WERI-Rb-1 (cell line): Measurements from ENCODE around the gene SLC41A2.

Experiments used
- DNase-seq: peaks from one replicate; pipeline ENCODE4 v3.0.0-alpha.2; 2020
- H3K27ac ChIP-seq: fragments of 250-450 bp; sonication (Bioruptor Pico); 2 replicates; pipeline ENCODE4 v1.5.1; 2020; ENCODE audit warnings: mild to moderate bottlenecking, moderate library complexity
- H3K27me3 ChIP-seq: fragments of 250-450 bp; sonication (Bioruptor Pico); 2 replicates; pipeline ENCODE4 v1.5.1; 2021; ENCODE audit warnings: mild to moderate bottlenecking, low read depth, moderate library complexity; ENCODE audit not compliant: insufficient read depth, severe bottlenecking
- H3K36me3 ChIP-seq: fragments of 250-450 bp; sonication (Bioruptor Pico); 2 replicates; pipeline ENCODE4 v1.5.1; 2020; ENCODE audit warnings: mild to moderate bottlenecking, moderate library complexity
- H3K4me3 ChIP-seq: 2 replicates; pipeline ENCODE4 v1.5.1; 2011; ENCODE audit warnings: low read depth, mild to moderate bottlenecking, control low read depth, low read length
- H3K9me3 ChIP-seq: fragments of 250-450 bp; sonication (Bioruptor Pico); 2 replicates; pipeline ENCODE4 v1.5.1; 2021; ENCODE audit warnings: mild to moderate bottlenecking, moderate library complexity; ENCODE audit not compliant: severe bottlenecking
- CTCF ChIP-seq: IDR thresholded peaks from 2 replicates; pipeline ENCODE4 v1.5.1; 2011; ENCODE audit warnings: low read depth, mild to moderate bottlenecking, control low read depth, inconsistent platforms, low read length

SLC41A2 gene

GRCh38 chr12:104958805-104959334 lies 780 bp upstream of the SLC41A2 start:
- H3K9me3 ChIP-seq, result no peaks in the 10 kb centered on the region
- H3K27me3 ChIP-seq, result no peaks in the 10 kb centered on the region
- no peak for TF ChIP-seq CTCF
- peak overlapping the region; percentile 57; the same call in 1 of the 2 replicates for H3K27ac ChIP-seq
- no peaks in the 10 kb centered on the region for H3K36me3 ChIP-seq
- peak overlapping the region; percentile 76 for H3K4me3 ChIP-seq
- no peak for DNase-seq

GRCh38 chr12:104957719-104958000 lies 430 bp downstream of the SLC41A2 start:
- DNase-seq, result no peak
- Histone ChIP-seq H3K9me3 (no peaks in the 10 kb centered on the region), H3K27me3 (no peaks in the 10 kb centered on the region), H3K36me3 (no peaks in the 10 kb centered on the region), H3K27ac (no peak overlapping the region; the same call in 1 of the 2 replicates), H3K4me3 (peak overlapping the region; percentile 85)
- TF ChIP-seq CTCF, result no peak

GRCh38 chr12:104956870-104957718 lies 996 bp downstream of the SLC41A2 start:
- Histone ChIP-seq H3K36me3 (no peaks in the 10 kb centered on the region), H3K4me3 (peak overlapping the region; percentile 85), H3K27ac (no peak overlapping the region), H3K9me3 (no peaks in the 10 kb centered on the region), H3K27me3 (no peaks in the 10 kb centered on the region)
- no peak for DNase-seq
- TF ChIP-seq CTCF, result no peak

DNA sequence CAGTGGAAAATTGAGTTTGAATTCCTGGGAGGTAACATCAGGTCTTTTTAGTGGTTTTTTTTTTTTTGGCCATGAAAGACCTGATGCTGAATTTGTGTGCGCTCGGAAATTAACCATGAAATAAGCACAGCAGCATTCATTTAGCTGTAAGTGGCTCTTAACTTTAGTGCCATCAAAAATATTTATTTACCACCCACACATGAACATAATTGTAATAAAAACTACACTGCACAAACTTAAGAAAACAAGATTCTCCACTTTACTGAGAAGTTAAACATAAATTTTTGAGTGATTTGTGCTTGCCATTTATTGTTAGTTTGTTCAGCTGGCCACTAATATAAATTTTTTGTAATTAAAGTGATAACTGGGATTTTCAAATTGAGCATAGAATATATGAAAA lies 2.4 kb downstream of the SLC41A2 start:
- Histone ChIP-seq H3K27ac (no peak overlapping the region), H3K36me3 (no peaks in the 10 kb centered on the region), H3K9me3 (no peaks in the 10 kb centered on the region), H3K4me3 (no peak overlapping the region), H3K27me3 (no peaks in the 10 kb centered on the region)
- DNase-seq, result no peak
- no peak for TF ChIP-seq CTCF

DNA sequence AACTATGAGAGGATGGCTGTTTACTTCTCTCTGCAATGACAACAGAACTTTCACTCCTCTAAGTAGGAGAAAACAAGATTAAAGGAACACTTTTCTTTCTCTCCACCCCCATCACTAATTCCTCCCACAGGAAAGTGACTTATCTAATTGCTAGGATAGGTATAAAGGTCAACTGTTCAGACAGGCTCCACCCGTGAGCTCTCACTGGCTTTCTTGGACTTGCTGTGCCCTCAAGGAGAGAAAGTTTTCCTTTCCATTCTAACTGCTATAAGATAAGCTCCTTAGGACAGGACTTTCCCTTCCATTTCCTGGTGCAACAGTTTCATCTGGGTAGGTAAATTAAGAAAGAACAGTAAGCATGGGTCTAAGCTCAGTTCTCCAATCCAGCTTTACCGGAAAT lies 4.8 kb downstream of the SLC41A2 start:
- no peak overlapping the region for H3K4me3 ChIP-seq
- no peak for TF ChIP-seq CTCF
- H3K36me3 ChIP-seq, result no peaks in the 10 kb centered on the region
- H3K27ac ChIP-seq, result no peak overlapping the region
- no peak for DNase-seq
- no peaks in the 10 kb centered on the region for H3K9me3 ChIP-seq
- H3K27me3 ChIP-seq, result no peaks in the 10 kb centered on the region

DNA sequence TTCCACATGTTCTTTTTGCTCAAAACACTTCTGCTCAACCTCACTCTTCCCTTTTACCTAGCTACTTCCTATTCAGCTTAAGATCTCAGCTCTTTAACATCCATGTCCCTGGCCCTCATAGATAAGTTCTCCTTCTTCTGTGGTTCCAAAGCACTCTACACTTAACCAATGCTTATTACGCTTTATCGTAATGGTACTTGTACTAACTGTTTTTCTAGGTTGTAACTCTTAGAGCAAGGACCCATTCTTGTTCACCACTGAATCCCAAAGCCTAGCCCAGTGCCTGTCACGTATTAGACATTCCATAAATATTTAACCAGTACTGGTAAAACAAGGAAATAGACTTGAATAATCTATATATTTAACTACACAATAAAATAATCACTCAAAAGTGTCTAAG lies 5.3 kb downstream of the SLC41A2 start:
- Histone ChIP-seq H3K27ac (no peak overlapping the region), H3K36me3 (no peaks in the 10 kb centered on the region), H3K4me3 (no peak overlapping the region), H3K9me3 (no peaks in the 10 kb centered on the region), H3K27me3 (no peaks in the 10 kb centered on the region)
- TF ChIP-seq CTCF, result no peak
- DNase-seq, result no peak
